Trophoblast cell (in vitro differentiated cells and primary cell): ENCODE results near the gene DNMT3A.

Source experiments
- DNase-seq, 2 donors: peaks; one replicate each; pipeline ENCODE4 v3.0.0-alpha.2; 2016
- H2AFZ ChIP-seq: 2 replicates; pipeline ENCODE4 v1.6.1; 2013; ENCODE audit warnings: low read length, moderate library complexity, mild to moderate bottlenecking; ENCODE audit not compliant: insufficient read depth, poor library complexity
- H2AK5ac ChIP-seq: 2 replicates; pipeline ENCODE4 v1.6.1; 2013; ENCODE audit warnings: mild to moderate bottlenecking, low read length
- H2BK120ac ChIP-seq: 2 replicates; pipeline ENCODE4 v1.6.1; 2013; ENCODE audit warnings: low read length, mild to moderate bottlenecking, moderate library complexity; ENCODE audit not compliant: insufficient read depth, poor library complexity
- H2BK12ac ChIP-seq: 2 replicates; pipeline ENCODE4 v1.6.1; 2013; ENCODE audit warnings: mild to moderate bottlenecking, low read length, moderate library complexity
- H2BK5ac ChIP-seq: 2 replicates; pipeline ENCODE4 v1.6.1; 2013; ENCODE audit warnings: low read length, low read depth, moderate library complexity, mild to moderate bottlenecking; ENCODE audit not compliant: poor library complexity
- H3K14ac ChIP-seq: 2 replicates; pipeline ENCODE4 v1.6.1; 2013; ENCODE audit warnings: mild to moderate bottlenecking, low read length
- H3K18ac ChIP-seq: 2 replicates; pipeline ENCODE4 v1.6.1; 2013; ENCODE audit warnings: mild to moderate bottlenecking, low read length
- H3K23ac ChIP-seq: 2 replicates; pipeline ENCODE4 v1.6.1; 2013; ENCODE audit warnings: low read length
- H3K27ac ChIP-seq: 2 replicates; pipeline ENCODE4 v1.5.1; 2013; ENCODE audit warnings: low read depth, mild to moderate bottlenecking, inconsistent platforms, low read length, moderate library complexity
- H3K27me3 ChIP-seq: 2 replicates; pipeline ENCODE4 v1.6.1; 2013; ENCODE audit warnings: inconsistent platforms, mild to moderate bottlenecking, low read length, moderate library complexity; ENCODE audit not compliant: insufficient read depth
- H3K36me3 ChIP-seq, 2 experiments: 1 replicate in 1 of 2; 2 replicates in 1 of 2; pipeline ENCODE4 v1.6.1; 2013; ENCODE audit warnings: low read length in 2 of 2, mild to moderate bottlenecking in 2 of 2, moderate library complexity in 1 of 2; ENCODE audit not compliant: insufficient read depth in 2 of 2, control insufficient read depth in 1 of 2
- H3K4ac ChIP-seq: 2 replicates; pipeline ENCODE4 v1.6.1; 2013; ENCODE audit warnings: low read depth, mild to moderate bottlenecking, low read length, moderate library complexity
- H3K4me1 ChIP-seq, 2 experiments: 1 replicate in 1 of 2; 2 replicates in 1 of 2; pipeline ENCODE4 v1.6.1; 2013; ENCODE audit warnings: low read length in 2 of 2, mild to moderate bottlenecking in 2 of 2, moderate library complexity in 1 of 2; ENCODE audit not compliant: insufficient read depth in 2 of 2, control insufficient read depth in 1 of 2
- H3K4me2 ChIP-seq: 2 replicates; pipeline ENCODE4 v1.6.1; 2013; ENCODE audit warnings: inconsistent platforms, mild to moderate bottlenecking, low read length, moderate library complexity
- H3K4me3 ChIP-seq: 2 replicates; pipeline ENCODE4 v1.5.1; 2013; ENCODE audit warnings: mild to moderate bottlenecking, low read depth, low read length, inconsistent platforms
- H3K79me1 ChIP-seq: one replicate; pipeline ENCODE4 v1.6.1; 2013; ENCODE audit warnings: low read length
- H3K79me2 ChIP-seq: 2 replicates; pipeline ENCODE4 v1.6.1; 2013; ENCODE audit warnings: low read length, mild to moderate bottlenecking; ENCODE audit not compliant: control insufficient read depth, insufficient read depth, poor library complexity
- H3K9ac ChIP-seq: 2 replicates; pipeline ENCODE4 v1.6.1; 2013; ENCODE audit warnings: mild to moderate bottlenecking, low read length
- H3K9me3 ChIP-seq: 2 replicates; pipeline ENCODE4 v1.6.1; 2013; ENCODE audit warnings: low read depth, mild to moderate bottlenecking, control low read depth, inconsistent platforms, low read length; ENCODE audit not compliant: insufficient read depth
- H4K12ac ChIP-seq: 2 replicates; pipeline ENCODE4 v1.6.1; 2013; ENCODE audit warnings: low read depth, mild to moderate bottlenecking, low read length, moderate library complexity
- H4K8ac ChIP-seq: 2 replicates; pipeline ENCODE4 v1.6.1; 2013; ENCODE audit warnings: low read depth, mild to moderate bottlenecking, low read length, moderate library complexity
- H4K91ac ChIP-seq: one replicate; pipeline ENCODE4 v1.6.1; 2013; ENCODE audit warnings: low read depth, mild to moderate bottlenecking, low read length, moderate library complexity
- WGBS: extraction: QIAGEN DNeasy Blood & Tissue Kit; methylation state at CpG from one replicate; pipeline ENCODE4 v1.1.7; 2013; ENCODE audit warnings: missing lambda C conversion rate; ENCODE audit not compliant: insufficient read length, insufficient coverage; ENCODE audit errors: extremely low coverage; 5-methylcytosine and 5-hydroxymethylcytosine counted together

Gene DNMT3A

GRCh38 chr2:25246001-25246400, 95.7 kb downstream of the DNMT3A start:
- peaks cover 3% of the 10 kb centered on the region for H3K9me3 ChIP-seq
- no CpG with 5 or more reads among the region's 14 CpGs for WGBS
- H3K4me2 ChIP-seq: no peak overlapping the region

GRCh38 chr2:25245141-25245540, 96.6 kb downstream of the DNMT3A start:
- H3K27me3 ChIP-seq: no peaks in the 10 kb centered on the region
- no peak overlapping the region for H3K18ac ChIP-seq
- H3K4me3 ChIP-seq: no peak overlapping the region

More at GRCh38 chr2:25246001-25246400, 95.7 kb downstream of the DNMT3A start:
- H3K27me3 ChIP-seq: no peaks in the 10 kb centered on the region
- H3K36me3 ChIP-seq: peaks cover 65 to 66% of the 10 kb centered on the region in 2 experiments
- DNase-seq: no peak
- H4K8ac ChIP-seq: no peak overlapping the region
- H3K9ac ChIP-seq: no peak overlapping the region
- H2BK5ac ChIP-seq: no peak overlapping the region
- H3K4ac ChIP-seq: no peak overlapping the region
- H3K27ac ChIP-seq: no peak overlapping the region
- no peak overlapping the region for H3K4me3 ChIP-seq
- no peak overlapping the region for H2BK120ac ChIP-seq
- H3K18ac ChIP-seq: no peak overlapping the region
- H2AFZ ChIP-seq: no peak overlapping the region
- no peak overlapping the region for H3K23ac ChIP-seq
- H2AK5ac ChIP-seq: no peak overlapping the region
- H3K4me1 ChIP-seq: peaks cover 6 to 10% of the 10 kb centered on the region in 2 experiments
- H3K14ac ChIP-seq: no peak overlapping the region
- H4K91ac ChIP-seq: no peak overlapping the region
- peaks cover 5% of the 10 kb centered on the region for H3K79me2 ChIP-seq
- no peaks in the 10 kb centered on the region for H3K79me1 ChIP-seq
- H4K12ac ChIP-seq: no peak overlapping the region
- H2BK12ac ChIP-seq: no peak overlapping the region

GRCh38 chr2:25243995-25244394, 97.7 kb downstream of the DNMT3A start:
- H3K23ac ChIP-seq: no peak overlapping the region
- no peak overlapping the region for H3K9ac ChIP-seq
- no peak overlapping the region for H2BK12ac ChIP-seq
- H3K18ac ChIP-seq: no peak overlapping the region
- peaks cover 83 to 85% of the 10 kb centered on the region in 2 experiments for H3K36me3 ChIP-seq
- no CpG with 5 or more reads among the region's 17 CpGs for WGBS
- H3K4ac ChIP-seq: no peak overlapping the region
- H3K27ac ChIP-seq: no peak overlapping the region
- peaks cover 3% of the 10 kb centered on the region for H3K9me3 ChIP-seq
- no peak overlapping the region for H4K12ac ChIP-seq
- no peak overlapping the region for H3K4me3 ChIP-seq
- no peak for DNase-seq
- H3K14ac ChIP-seq: no peak overlapping the region
- H3K27me3 ChIP-seq: no peaks in the 10 kb centered on the region
- no peak overlapping the region for H4K91ac ChIP-seq
- H2AFZ ChIP-seq: no peak overlapping the region
- no peak overlapping the region for H2AK5ac ChIP-seq
- H3K4me2 ChIP-seq: no peak overlapping the region
- no peak overlapping the region for H2BK5ac ChIP-seq
- H3K4me1 ChIP-seq: no peaks in the 10 kb centered on the region
- H2BK120ac ChIP-seq: no peak overlapping the region
- H4K8ac ChIP-seq: no peak overlapping the region
- no peaks in the 10 kb centered on the region for H3K79me2 ChIP-seq
- H3K79me1 ChIP-seq: no peaks in the 10 kb centered on the region

More at GRCh38 chr2:25245141-25245540, 96.6 kb downstream of the DNMT3A start:
- H3K27ac ChIP-seq: no peak overlapping the region
- DNase-seq: no peak
- H2AK5ac ChIP-seq: no peak overlapping the region
- H3K14ac ChIP-seq: no peak overlapping the region
- H3K79me1 ChIP-seq: no peaks in the 10 kb centered on the region
- no CpG with 5 or more reads among the region's 14 CpGs for WGBS
- H2BK12ac ChIP-seq: no peak overlapping the region
- peaks cover 73 to 74% of the 10 kb centered on the region in 2 experiments for H3K36me3 ChIP-seq
- H4K91ac ChIP-seq: no peak overlapping the region
- H2AFZ ChIP-seq: no peak overlapping the region
- no peak overlapping the region for H4K12ac ChIP-seq
- no peak overlapping the region for H4K8ac ChIP-seq
- no peak overlapping the region for H3K4ac ChIP-seq
- H3K9me3 ChIP-seq: peaks cover 3% of the 10 kb centered on the region
- peaks cover 0 to 3% of the 10 kb centered on the region in 2 experiments for H3K4me1 ChIP-seq
- no peak overlapping the region for H3K4me2 ChIP-seq
- H2BK120ac ChIP-seq: no peak overlapping the region
- peaks cover 2% of the 10 kb centered on the region for H3K79me2 ChIP-seq
- H3K9ac ChIP-seq: no peak overlapping the region
- no peak overlapping the region for H2BK5ac ChIP-seq
- no peak overlapping the region for H3K23ac ChIP-seq

- H4K8ac ChIP-seq: no peak overlapping the region
- H3K9me3 ChIP-seq: peaks cover 5% of the 10 kb centered on the region
- H2BK120ac ChIP-seq: no peak overlapping the region
- peaks cover 81 to 87% of the 10 kb centered on the region in 2 experiments for H3K36me3 ChIP-seq
- no peak overlapping the region for H3K9ac ChIP-seq
- no peak overlapping the region for H2BK12ac ChIP-seq
- H2AFZ ChIP-seq: no peak overlapping the region
- no peak overlapping the region for H2AK5ac ChIP-seq
- no peaks in the 10 kb centered on the region for H3K4me1 ChIP-seq
- H3K14ac ChIP-seq: no peak overlapping the region
- no peak for DNase-seq
- no peak overlapping the region for H2BK5ac ChIP-seq
- no peak overlapping the region for H3K4ac ChIP-seq
- WGBS: no CpG with 5 or more reads among the region's 13 CpGs
- no peaks in the 10 kb centered on the region for H3K79me1 ChIP-seq
- no peak overlapping the region for H3K4me2 ChIP-seq
- H4K91ac ChIP-seq: no peak overlapping the region
- no peak overlapping the region for H3K27ac ChIP-seq
- no peaks in the 10 kb centered on the region for H3K79me2 ChIP-seq
- H3K4me3 ChIP-seq: no peak overlapping the region
- H4K12ac ChIP-seq: no peak overlapping the region
- no peak overlapping the region for H3K23ac ChIP-seq
- H3K18ac ChIP-seq: no peak overlapping the region
- no peaks in the 10 kb centered on the region for H3K27me3 ChIP-seq
Observed at GRCh38 chr2:25241452-25241851, 100.3 kb downstream of the DNMT3A start.
